Activated CD4-positive, alpha-beta T cell treated with anti-CD3 and anti-CD28 coated beads for 36 hours (primary cell): ENCODE results near the gene RBM4B. TPM values are rescaled to one million over a fixed set of nuclear protein-coding genes. Genes with fewer than 3 reads are reported as not detected.
"Not testable (repeated sequence)": the region's sequence is repeated elsewhere in the genome, so short reads cannot be mapped to it uniquely, and the experiment has no call there.

Source experiments
- ATAC-seq: fragments of 200-7000 bp; cut with Tn5 transposase; one replicate; pipeline ENCODE4 v1.10.0; 2021; ENCODE audit warnings: mild to moderate bottlenecking, moderate library complexity
- CTCF ChIA-PET: fragments of 350-600 bp; sonication (Branson Sonifier 250); formaldehyde crosslinking; loops from one replicate; lab custom pipeline; 2021; ENCODE audit warnings: antibody characterized with exemption; lab: Charles Lee
- POLR2A ChIA-PET: fragments of 350-600 bp; sonication (Branson Sonifier 250); formaldehyde crosslinking; loops from one replicate; lab custom pipeline; 2021; ENCODE audit warnings: antibody characterized with exemption, inconsistent platforms; lab: Charles Lee
- DNase-seq: peaks from one replicate; pipeline ENCODE4 v3.0.0-alpha.2; 2020
- H3K27ac Mint-ChIP-seq: one replicate; pipeline ENCODE4 v1.8.0; 2021; ENCODE audit warnings: mixed read lengths
- H3K27me3 Mint-ChIP-seq: one replicate; pipeline ENCODE4 v1.8.0; 2021; ENCODE audit warnings: mixed read lengths
- H3K36me3 Mint-ChIP-seq: one replicate; pipeline ENCODE4 v1.8.0; 2021; ENCODE audit warnings: low read depth, mixed read lengths
- H3K4me1 Mint-ChIP-seq: one replicate; pipeline ENCODE4 v1.8.0; 2021; ENCODE audit warnings: mixed read lengths
- H3K4me3 Mint-ChIP-seq: one replicate; pipeline ENCODE4 v1.8.0; 2021; ENCODE audit warnings: mild to moderate bottlenecking, moderate library complexity, mixed read lengths
- H3K9me3 Mint-ChIP-seq: one replicate; pipeline ENCODE4 v1.8.0; 2021; ENCODE audit warnings: low read depth, mixed read lengths
- intact Hi-C, 2 experiments: fragments of 100-400 bp; cut with DNase I in 1 of 2; cut with micrococcal nuclease in 1 of 2; formaldehyde crosslinking; loops; one replicate each; pipeline versions ENCODE4 v1.14.2 to v1.15.1; 2022 to 2024; cut with DNase I, micrococcal nuclease
- total RNA-seq, 2 experiments: library from RNA; stranded (reverse); gene quantifications; one replicate each; pipeline ENCODE4 v1.2.3, GENCODE V29; 2021

RBM4B gene, protein sequence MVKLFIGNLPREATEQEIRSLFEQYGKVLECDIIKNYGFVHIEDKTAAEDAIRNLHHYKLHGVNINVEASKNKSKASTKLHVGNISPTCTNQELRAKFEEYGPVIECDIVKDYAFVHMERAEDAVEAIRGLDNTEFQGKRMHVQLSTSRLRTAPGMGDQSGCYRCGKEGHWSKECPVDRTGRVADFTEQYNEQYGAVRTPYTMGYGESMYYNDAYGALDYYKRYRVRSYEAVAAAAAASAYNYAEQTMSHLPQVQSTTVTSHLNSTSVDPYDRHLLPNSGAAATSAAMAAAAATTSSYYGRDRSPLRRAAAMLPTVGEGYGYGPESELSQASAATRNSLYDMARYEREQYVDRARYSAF
- total RNA-seq = 10 to 100 TPM; 14.7 to 14.8 TPM

DNA sequence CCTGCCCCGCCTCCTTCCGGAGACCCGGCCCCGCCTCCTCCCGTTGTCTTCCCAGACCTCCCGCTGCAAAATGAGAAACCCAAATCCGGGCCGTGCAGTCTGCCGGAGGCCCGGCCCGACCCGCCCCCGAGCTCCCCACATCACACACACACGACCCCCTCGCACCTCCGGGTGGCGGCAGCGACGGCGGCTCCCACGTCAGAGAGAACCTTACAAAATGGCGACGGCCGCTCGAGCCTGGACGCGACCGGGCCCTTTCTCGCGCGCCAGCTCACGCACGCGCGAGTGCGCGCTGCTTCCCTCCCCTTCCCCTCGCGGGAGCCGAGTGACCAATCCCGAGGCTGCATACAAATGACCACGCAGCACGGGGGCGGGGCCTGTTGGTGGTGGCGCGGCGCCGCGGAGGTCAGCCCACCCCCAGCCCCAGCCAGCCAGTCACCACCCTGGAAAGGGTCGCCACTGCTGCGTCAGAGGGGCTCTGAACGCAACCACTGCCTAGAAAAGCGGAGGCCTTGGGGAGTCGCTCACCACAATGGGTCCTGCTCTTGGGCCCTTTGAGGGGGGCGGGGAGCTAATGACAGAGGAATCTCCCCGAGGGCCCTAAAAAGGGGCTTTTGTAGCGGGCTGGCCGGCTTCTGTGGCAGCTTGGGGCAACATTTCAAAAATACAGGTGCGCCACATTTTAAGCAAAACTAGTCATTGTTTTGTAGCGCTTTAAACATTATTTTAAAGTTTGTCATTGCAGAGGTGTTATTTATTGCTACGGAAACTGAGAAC, at the start of gene RBM4B:
TSS of gene RBM4B (minus strand) at position 289 of the 777 bp plus-strand sequence. CDS start 808 bp downstream, outside the sequence.
- H3K36me3 Mint-ChIP-seq = peaks cover 16% of the 10 kb centered on the region
- DNase-seq (peak; percentile 97), ATAC-seq (peak; percentile 90)
- peak within 1 kb of the TSS; percentile 94 for H3K27ac Mint-ChIP-seq
- CTCF ChIA-PET = interaction anchor here (0.6 to 5.4 kb wide), 46 partner anchors 9 to 675 kb away, joined by 3 to 99 read pairs (median 4); partner anchors contain the start of genes BBS1, CCDC87, CCS and CTSF
- H3K9me3 Mint-ChIP-seq = no peaks in the 10 kb centered on the region
- H3K4me1 Mint-ChIP-seq = peaks cover 27% of the 10 kb centered on the region
- POLR2A ChIA-PET = interaction anchor here (0.6 to 2.6 kb wide), 18 partner anchors 28 to 293 kb away, joined by 3 to 28 read pairs (median 4); partner anchors contain the start of genes ACTN3, BBS1, MRPL11 and PELI3
- H3K27me3 Mint-ChIP-seq = no peaks in the 10 kb centered on the region
- intact Hi-C loops = loop anchor here (1.0 to 10.0 kb wide), 16 partner anchors 39 to 441 kb away; partner anchors contain the start of genes CCDC87 (in 2 of the 2), CCS (in 2 of the 2), MRPL11 (in 2 of the 2) and RBM14 (in 2 of the 2)
- peak within 1 kb of the TSS; percentile 85 for H3K4me3 Mint-ChIP-seq

DNA sequence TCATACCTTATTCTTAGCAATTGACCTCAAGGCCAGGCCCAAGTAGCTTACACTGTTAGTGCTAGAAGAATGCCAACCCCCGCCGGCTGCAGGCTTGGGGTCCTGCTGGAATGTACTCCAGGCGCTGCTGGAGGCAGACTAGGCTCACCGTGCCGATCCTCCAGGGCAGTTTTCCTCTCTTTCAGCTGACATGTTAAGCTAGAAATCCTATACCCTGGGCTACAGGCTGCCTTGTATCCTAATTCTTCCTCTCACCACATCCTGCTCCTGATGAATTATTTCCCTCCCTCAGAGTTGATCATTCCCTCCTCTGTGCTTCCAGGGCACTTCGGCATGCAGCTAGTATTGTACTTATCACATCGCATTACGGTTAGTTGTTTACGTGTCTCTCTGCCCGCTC, 48.0 kb upstream of the RBM4B start:
- ChIA-PET CTCF (interaction anchor here (0.6 to 2.1 kb wide), 8 partner anchors 10 to 340 kb away, joined by 3 to 6 read pairs (median 3); partner anchors contain the start of gene RBM4B), POLR2A (interaction anchor here (0.5 kb wide), 1 partner anchor 52 kb away, joined by 3 read pairs; no protein-coding TSS in a partner anchor)
- peaks cover 11% of the 10 kb centered on the region for H3K4me1 Mint-ChIP-seq
- peaks cover 40% of the 10 kb centered on the region for H3K27me3 Mint-ChIP-seq
- no peak overlapping the region for H3K27ac Mint-ChIP-seq
- ATAC-seq = no peak
- DNase-seq = no peak
- H3K36me3 Mint-ChIP-seq = no peaks in the 10 kb centered on the region
- intact Hi-C loops = no loop called here
- H3K4me3 Mint-ChIP-seq = no peak overlapping the region
- no peaks in the 10 kb centered on the region for H3K9me3 Mint-ChIP-seq

DNA sequence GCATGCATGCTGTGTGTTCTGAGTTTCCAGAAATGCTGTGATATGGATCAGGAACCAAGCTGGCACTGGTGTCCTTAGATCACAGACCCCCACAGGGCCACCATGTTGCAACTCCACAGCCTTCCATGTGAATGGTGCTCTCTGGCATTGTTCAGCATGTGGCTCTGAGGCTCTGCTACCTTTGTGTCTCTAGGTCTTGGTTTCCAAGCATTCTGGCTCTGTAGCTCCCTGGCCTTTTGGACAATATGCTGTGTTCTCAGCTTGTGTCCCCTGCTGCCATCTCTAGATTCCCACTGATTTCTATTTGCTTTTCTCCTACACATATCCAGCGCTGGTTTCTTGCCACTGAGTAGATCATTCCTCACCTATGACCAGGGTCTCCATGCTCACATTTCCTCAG, 47.4 kb upstream of the RBM4B start:
- no peak overlapping the region for H3K27ac Mint-ChIP-seq
- no peak for DNase-seq
- no peaks in the 10 kb centered on the region for H3K9me3 Mint-ChIP-seq
- CTCF ChIA-PET = interaction anchor here (0.6 to 2.1 kb wide), 4 partner anchors 9 to 47 kb away, joined by 3 to 5 read pairs (median 3); partner anchors contain the start of gene RBM4B
- POLR2A ChIA-PET = interaction anchor here (0.5 kb wide), 1 partner anchor 51 kb away, joined by 3 read pairs; no protein-coding TSS in a partner anchor
- peaks cover 43% of the 10 kb centered on the region for H3K27me3 Mint-ChIP-seq
- intact Hi-C loops = no loop called here
- peaks cover 16% of the 10 kb centered on the region for H3K4me1 Mint-ChIP-seq
- no peak for ATAC-seq
- H3K4me3 Mint-ChIP-seq = no peak overlapping the region
- H3K36me3 Mint-ChIP-seq = no peaks in the 10 kb centered on the region

GRCh38 chr11:66724167-66724566, 46.5 kb upstream of the RBM4B start:
- Mint-ChIP-seq H3K27me3 (peaks cover 47% of the 10 kb centered on the region), H3K4me1 (peaks cover 21% of the 10 kb centered on the region)
- intact Hi-C loops, DNase-seq, H3K9me3 Mint-ChIP-seq, ATAC-seq, H3K4me3 Mint-ChIP-seq, H3K27ac Mint-ChIP-seq, H3K36me3 Mint-ChIP-seq, POLR2A ChIA-PET: not testable (repeated sequence)
- CTCF ChIA-PET = interaction anchor here (1.0 to 2.1 kb wide), 4 partner anchors 8 to 29 kb away, joined by 3 to 5 read pairs (median 4); no protein-coding TSS in a partner anchor

DNA sequence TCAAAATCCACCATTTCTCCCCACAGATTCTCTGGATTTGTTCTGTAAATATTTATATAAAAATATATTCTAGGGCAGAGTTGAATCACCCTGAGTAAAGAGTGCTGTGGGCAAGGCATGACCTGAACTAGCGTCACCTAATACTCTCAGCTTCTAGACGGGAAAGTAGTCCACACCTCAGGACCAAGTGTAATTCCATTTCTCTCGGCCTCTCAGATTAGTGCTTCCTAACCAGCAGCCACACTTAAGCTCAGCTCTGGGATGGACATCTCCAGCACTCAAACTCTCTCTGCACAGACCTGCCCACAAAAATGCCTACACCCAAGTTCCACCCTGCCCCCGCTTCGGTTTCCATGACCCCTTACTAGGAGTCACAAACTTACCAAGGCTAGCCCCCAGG, 46.0 kb upstream of the RBM4B start:
- ChIA-PET POLR2A (no interaction called here), CTCF (interaction anchor here (1.0 kb wide), 3 partner anchors 10 to 28 kb away, joined by 3 to 4 read pairs (median 3); no protein-coding TSS in a partner anchor)
- H3K27me3 Mint-ChIP-seq = peaks cover 42% of the 10 kb centered on the region
- ATAC-seq (no peak), DNase-seq (no peak)
- no peak overlapping the region for H3K4me3 Mint-ChIP-seq
- intact Hi-C loops = no loop called here
- H3K27ac Mint-ChIP-seq = no peak overlapping the region
- no peaks in the 10 kb centered on the region for H3K36me3 Mint-ChIP-seq
- H3K9me3 Mint-ChIP-seq = no peaks in the 10 kb centered on the region
- H3K4me1 Mint-ChIP-seq = peaks cover 17% of the 10 kb centered on the region

GRCh38 chr11:66722745-66723651, 45.3 kb upstream of the RBM4B start:
- POLR2A ChIA-PET = no interaction called here
- ATAC-seq = no peak
- CTCF ChIA-PET = interaction anchor here (0.6 to 1.0 kb wide), 2 partner anchors 24 to 104 kb away, joined by 3 read pairs; no protein-coding TSS in a partner anchor
- intact Hi-C loops = no loop called here
- peaks cover 14% of the 10 kb centered on the region for H3K4me1 Mint-ChIP-seq
- no peak for DNase-seq
- no peaks in the 10 kb centered on the region for H3K9me3 Mint-ChIP-seq
- H3K36me3 Mint-ChIP-seq = no peaks in the 10 kb centered on the region
- H3K27ac Mint-ChIP-seq = no peak overlapping the region
- H3K27me3 Mint-ChIP-seq = peaks cover 40% of the 10 kb centered on the region
- H3K4me3 Mint-ChIP-seq = no peak overlapping the region

GRCh38 chr11:66721939-66722338, 44.3 kb upstream of the RBM4B start:
- intact Hi-C loops = no loop called here
- H3K4me3 Mint-ChIP-seq = no peak overlapping the region
- H3K27me3 Mint-ChIP-seq = peaks cover 36% of the 10 kb centered on the region
- ChIA-PET CTCF (interaction anchor here (0.6 kb wide), 1 partner anchor 103 kb away, joined by 3 read pairs; no protein-coding TSS in a partner anchor), POLR2A (no interaction called here)
- no peaks in the 10 kb centered on the region for H3K9me3 Mint-ChIP-seq
- no peak overlapping the region for H3K27ac Mint-ChIP-seq
- DNase-seq = no peak
- peaks cover 11% of the 10 kb centered on the region for H3K4me1 Mint-ChIP-seq
- no peak for ATAC-seq
- no peaks in the 10 kb centered on the region for H3K36me3 Mint-ChIP-seq

DNA sequence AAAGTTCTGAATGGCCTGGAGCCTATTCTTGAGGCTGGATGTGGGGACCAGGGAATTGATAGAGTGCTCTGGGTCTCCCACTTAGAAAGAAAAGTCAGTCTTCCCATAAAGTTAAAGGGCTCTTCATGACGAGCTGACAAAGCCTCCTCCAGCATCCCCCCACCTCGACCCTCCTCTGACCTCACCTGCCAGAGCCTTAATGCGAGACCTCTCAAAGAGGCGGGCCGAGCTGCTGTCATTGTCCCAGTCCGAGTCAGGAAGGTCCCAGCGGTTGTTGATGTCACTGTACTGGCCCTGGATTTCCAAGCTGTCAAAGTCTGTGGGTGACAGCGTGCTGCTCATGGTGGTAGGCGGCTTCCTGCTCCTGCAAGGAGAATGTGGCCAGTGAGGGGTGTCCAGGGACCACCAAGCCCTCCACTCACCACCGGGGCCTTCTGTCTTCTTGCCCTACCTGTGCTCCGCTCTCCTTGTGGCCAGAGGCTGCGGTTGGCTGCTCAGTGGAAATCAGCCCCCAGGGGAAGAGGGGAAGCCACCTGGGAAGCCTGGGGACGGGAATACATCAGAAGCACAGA, 43.3 kb upstream of the RBM4B start:
- ATAC-seq = no peak
- ChIA-PET POLR2A (no interaction called here), CTCF (no interaction called here)
- Mint-ChIP-seq H3K9me3 (no peaks in the 10 kb centered on the region), H3K36me3 (no peaks in the 10 kb centered on the region), H3K4me3 (no peak overlapping the region), H3K27me3 (peaks cover 27% of the 10 kb centered on the region), H3K27ac (no peak overlapping the region), H3K4me1 (peaks cover 10% of the 10 kb centered on the region)
- no peak for DNase-seq
- intact Hi-C loops = no loop called here

DNA sequence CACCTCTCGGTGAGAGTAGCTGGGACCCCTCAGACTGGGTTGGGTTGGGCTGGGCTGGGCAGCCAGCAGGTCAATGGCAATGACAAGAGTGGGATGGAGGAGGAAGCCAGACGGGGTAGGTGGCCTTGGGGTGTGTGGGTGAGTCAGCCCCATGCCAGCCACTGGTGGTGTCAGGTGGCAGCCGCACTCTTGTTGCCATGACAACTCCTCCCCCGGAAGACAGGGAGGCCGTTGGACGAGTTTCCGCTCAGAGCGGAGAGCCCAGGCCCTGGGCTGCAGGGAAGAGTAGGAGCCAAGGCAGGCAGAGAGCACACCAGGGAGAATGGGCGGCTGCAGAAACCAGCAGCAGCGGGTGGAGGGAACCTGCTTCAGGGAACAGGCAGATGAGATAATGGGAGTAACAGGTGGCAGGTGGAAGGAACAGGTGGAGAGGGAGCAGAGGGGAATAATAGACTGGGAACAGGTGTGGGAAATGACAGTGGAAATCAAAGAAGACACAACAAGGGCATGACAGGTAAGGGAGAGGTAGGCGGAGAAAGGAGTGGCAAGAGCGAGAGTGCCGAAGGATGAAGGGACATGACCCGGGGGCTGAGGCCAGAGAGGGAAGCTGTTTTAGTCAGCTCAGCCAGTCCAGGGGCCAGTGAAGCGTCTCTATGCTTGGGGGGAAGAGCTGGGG, 42.7 kb upstream of the RBM4B start:
- POLR2A ChIA-PET = no interaction called here
- intact Hi-C loops = no loop called here
- DNase-seq (peak; percentile 81), ATAC-seq (peak; percentile 96)
- Mint-ChIP-seq H3K27me3 (peaks cover 26% of the 10 kb centered on the region), H3K36me3 (no peaks in the 10 kb centered on the region), H3K4me3 (no peak overlapping the region), H3K4me1 (peaks cover 10% of the 10 kb centered on the region), H3K9me3 (no peaks in the 10 kb centered on the region), H3K27ac (peak overlapping the region; percentile 48)
- CTCF ChIA-PET = no interaction called here
